ENCODE results near the gene HOXD13. TPM values are rescaled to one million over a fixed set of nuclear protein-coding genes. Genes with fewer than 3 reads are reported as not detected.

Gene HOXD13
- total RNA-seq, 2 donors from 2014 or later = 0.32 to 0.77 TPM

DNA sequence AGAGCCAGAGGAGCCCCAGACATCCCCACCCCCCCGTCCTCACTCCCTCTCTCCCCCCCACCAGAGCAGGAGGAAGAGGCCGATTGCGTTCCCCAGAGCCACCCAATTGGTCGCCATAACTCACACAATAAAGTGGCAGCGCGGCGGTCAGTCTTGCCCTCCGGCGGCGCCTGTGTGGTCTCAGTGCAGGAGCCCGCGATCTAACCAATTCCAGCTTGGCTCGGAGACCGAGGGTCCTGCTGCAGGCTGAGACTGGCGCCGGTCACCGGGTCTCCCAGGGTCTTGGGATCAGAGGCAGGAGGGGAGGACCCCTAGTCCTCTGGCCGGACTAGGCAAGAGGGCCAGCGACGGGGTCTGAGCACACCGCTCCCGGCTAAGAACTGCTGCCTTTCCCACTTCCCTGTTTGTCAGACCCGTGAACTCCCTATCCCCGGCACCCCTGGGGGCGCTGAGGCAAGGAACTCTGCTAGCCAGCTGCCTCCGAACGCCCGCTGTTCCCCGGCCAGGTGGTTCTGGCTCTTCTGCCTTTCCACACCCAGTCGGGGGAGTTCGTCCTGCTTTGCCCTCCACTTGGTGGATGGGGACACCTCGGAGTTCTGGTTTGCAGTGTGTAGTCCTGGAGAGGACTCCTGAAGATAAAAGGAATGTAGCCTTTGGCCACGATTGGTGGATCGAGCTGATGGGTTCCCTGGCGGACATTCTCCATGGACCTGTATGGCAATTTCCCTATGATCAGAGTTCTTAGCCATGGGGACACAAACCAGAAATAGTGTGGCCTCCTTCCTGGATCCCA is 6.0 kb downstream of the HOXD13 start:
- H3K9me3 ChIP-seq = no peaks in the 10 kb centered on the region
- no peaks in the 10 kb centered on the region for H3K36me3 ChIP-seq
- H3K4me3 ChIP-seq = peak overlapping the region; percentile 5
- TF ChIP-seq, protein P1, sequence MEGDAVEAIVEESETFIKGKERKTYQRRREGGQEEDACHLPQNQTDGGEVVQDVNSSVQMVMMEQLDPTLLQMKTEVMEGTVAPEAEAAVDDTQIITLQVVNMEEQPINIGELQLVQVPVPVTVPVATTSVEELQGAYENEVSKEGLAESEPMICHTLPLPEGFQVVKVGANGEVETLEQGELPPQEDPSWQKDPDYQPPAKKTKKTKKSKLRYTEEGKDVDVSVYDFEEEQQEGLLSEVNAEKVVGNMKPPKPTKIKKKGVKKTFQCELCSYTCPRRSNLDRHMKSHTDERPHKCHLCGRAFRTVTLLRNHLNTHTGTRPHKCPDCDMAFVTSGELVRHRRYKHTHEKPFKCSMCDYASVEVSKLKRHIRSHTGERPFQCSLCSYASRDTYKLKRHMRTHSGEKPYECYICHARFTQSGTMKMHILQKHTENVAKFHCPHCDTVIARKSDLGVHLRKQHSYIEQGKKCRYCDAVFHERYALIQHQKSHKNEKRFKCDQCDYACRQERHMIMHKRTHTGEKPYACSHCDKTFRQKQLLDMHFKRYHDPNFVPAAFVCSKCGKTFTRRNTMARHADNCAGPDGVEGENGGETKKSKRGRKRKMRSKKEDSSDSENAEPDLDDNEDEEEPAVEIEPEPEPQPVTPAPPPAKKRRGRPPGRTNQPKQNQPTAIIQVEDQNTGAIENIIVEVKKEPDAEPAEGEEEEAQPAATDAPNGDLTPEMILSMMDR (IDR thresholded peaks at IDR 0.05) = no peak
- DNase-seq = peak; percentile 20
- H3K4me1 ChIP-seq = no peaks in the 10 kb centered on the region
- H3K9ac ChIP-seq (ENCODE audit: low read depth in 2 of 2, low read length in 2 of 2) = no peak overlapping the region
- intact Hi-C loops (cut with DNase I) = no loop called here
- peaks cover 92% of the 10 kb centered on the region for H3K27me3 ChIP-seq
- no peak overlapping the region for H3K27ac ChIP-seq

DNA sequence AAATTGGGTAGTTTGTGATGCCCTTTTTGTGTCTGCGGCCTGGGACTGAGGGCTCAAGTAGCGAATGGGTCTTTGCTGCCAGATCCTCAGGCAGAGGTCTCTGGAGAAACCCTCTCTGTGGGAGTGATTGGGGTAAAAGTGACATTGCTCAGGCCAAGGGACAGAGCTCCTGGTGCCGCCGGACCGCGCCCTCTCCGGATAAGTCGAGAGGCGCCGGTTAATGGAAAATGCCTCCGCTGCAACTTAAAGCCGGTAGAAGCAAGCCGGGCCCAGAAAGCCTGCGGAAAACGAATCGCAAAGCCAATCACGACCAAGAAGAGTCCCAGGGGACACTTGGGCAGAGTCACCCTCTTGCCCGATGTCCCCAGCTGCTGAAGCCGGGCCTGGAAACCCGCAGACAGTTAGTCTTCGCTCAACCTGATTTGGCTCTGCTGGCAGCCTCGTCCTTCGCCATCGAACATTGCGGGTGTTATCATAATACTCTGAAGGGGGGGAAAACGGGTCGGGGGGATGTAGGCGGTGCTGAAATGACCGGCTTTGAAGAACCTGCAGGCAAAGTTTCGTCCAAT is 6.7 kb downstream of the HOXD13 start:
- Histone ChIP-seq H3K36me3 (no peaks in the 10 kb centered on the region), H3K27ac (no peak overlapping the region), H3K27me3 (peaks cover 93% of the 10 kb centered on the region), H3K4me3 (no peak overlapping the region), H3K9me3 (no peaks in the 10 kb centered on the region), H3K4me1 (peaks cover under 1% of the 10 kb centered on the region), H3K9ac (ENCODE audit: low read depth in 2 of 2, low read length in 2 of 2) (no peak overlapping the region)
- DNase-seq = peak; percentile 15
- intact Hi-C loops (cut with DNase I) = no loop called here
- TF ChIP-seq, protein P1 (IDR thresholded peaks at IDR 0.05) = no peak

GRCh38 chr2:176099728-176100546 is 7.4 kb downstream of the HOXD13 start, which contains the start of gene HOXD12:
HOXD12 (plus strand) TSS chr2:176099795; CDS start chr2:176099802, 7 bp downstream.
- DNase-seq = peak; percentile 11
- Histone ChIP-seq H3K9ac (ENCODE audit: low read depth in 2 of 2, low read length in 2 of 2) (no peak within 1 kb of the TSS), H3K4me1 (peaks cover 3% of the 10 kb centered on the region), H3K9me3 (no peaks in the 10 kb centered on the region), H3K27me3 (peaks cover 93% of the 10 kb centered on the region), H3K36me3 (no peaks in the 10 kb centered on the region), H3K27ac (no peak within 1 kb of the TSS), H3K4me3 (no peak within 1 kb of the TSS)
- intact Hi-C loops (cut with DNase I) = no loop called here
- TF ChIP-seq, protein P1 (IDR thresholded peaks at IDR 0.05) = no peak

DNA sequence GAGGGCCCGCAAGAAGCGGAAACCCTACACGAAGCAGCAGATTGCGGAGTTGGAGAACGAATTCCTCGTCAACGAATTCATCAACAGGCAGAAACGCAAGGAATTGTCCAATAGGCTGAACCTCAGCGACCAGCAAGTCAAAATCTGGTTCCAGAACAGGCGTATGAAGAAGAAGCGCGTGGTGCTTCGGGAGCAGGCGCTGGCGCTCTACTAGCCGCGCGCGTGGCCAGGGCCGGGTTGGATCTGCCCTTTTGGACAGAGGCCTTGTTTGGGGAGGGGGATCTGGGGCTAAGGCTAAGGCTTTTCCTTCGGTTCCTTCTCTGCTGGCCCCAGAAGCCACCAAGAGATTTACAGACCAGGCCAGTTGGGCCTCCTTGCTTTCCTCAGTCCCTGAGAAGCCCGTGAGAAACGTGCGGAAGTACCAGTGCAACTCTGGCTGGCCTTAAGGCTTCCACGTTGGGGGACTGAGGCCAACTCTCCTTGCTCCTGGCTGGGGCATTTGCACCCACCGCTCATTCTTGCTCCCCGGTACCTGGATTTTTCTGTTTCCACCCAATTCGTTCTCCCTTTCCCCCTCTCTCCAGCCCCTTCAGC is 8.1 kb downstream of the HOXD13 start:
- no peak overlapping the region for H3K27ac ChIP-seq
- peaks cover 93% of the 10 kb centered on the region for H3K27me3 ChIP-seq
- H3K4me3 ChIP-seq = no peak overlapping the region
- H3K9ac ChIP-seq (ENCODE audit: low read depth in 2 of 2, low read length in 2 of 2) = no peak overlapping the region
- H3K9me3 ChIP-seq = no peaks in the 10 kb centered on the region
- DNase-seq = peak; percentile 12
- peaks cover 3% of the 10 kb centered on the region for H3K4me1 ChIP-seq
- H3K36me3 ChIP-seq = no peaks in the 10 kb centered on the region
- intact Hi-C loops (cut with DNase I) = no loop called here
- TF ChIP-seq, protein P1 (IDR thresholded peaks at IDR 0.05) = no peak

DNA sequence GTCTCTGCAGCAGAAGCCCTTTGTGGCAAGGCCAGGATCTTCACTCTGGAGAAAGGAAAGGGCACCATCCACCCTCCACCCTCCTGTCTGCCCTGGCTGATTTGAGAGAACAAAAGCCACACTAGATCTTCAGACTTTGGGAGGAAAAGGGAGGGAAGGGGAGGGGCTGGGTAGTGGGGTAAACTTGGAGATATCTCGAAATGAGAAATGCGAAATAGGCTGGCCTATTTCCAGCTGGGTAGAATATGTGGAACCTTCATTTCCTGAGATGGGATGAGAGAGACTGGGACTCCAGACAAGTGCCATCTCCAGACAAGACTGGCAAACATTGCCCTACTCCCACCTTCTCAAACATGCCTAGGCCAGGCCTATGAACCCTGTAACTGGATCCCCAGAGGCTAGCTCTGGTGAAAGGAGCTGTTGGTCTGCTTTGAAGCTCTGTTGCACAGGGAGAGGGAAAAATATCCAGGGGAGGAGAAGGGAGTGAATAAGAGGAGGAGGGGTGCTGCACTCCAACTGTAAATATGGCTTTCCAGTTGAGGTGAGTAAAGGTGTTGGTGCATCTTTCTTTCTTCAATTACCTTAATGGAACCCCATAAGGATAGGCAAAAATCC is 8.8 kb downstream of the HOXD13 start:
- no peak overlapping the region for H3K4me3 ChIP-seq
- no peak overlapping the region for H3K27ac ChIP-seq
- intact Hi-C loops (cut with DNase I) = no loop called here
- peak; percentile 13 for DNase-seq
- peaks cover 93% of the 10 kb centered on the region for H3K27me3 ChIP-seq
- peaks cover 3% of the 10 kb centered on the region for H3K4me1 ChIP-seq
- H3K36me3 ChIP-seq = no peaks in the 10 kb centered on the region
- TF ChIP-seq, protein P1 (IDR thresholded peaks at IDR 0.05) = no peak
- no peak overlapping the region for H3K9ac ChIP-seq (ENCODE audit: low read depth in 2 of 2, low read length in 2 of 2)
- no peaks in the 10 kb centered on the region for H3K9me3 ChIP-seq
